SK-N-MC (cell line): Measurements from ENCODE around the gene CGB8.

Source experiments
- EZH2 ChIP-seq: fragments of 200-600 bp; sonication (generic); IDR thresholded peaks from one replicate; pipeline ENCODE4 v1.6.1; 2017; ENCODE audit warnings: antibody characterized with exemption
- FOXP2 ChIP-seq: optimal IDR thresholded peaks from 2 replicates; pipeline ENCODE3; 2011; ENCODE audit warnings: mild to moderate bottlenecking, moderate library complexity; ENCODE audit not compliant: insufficient read depth; ENCODE audit errors: extremely low read length, control extremely low read depth
- POLR2AphosphoS5 ChIP-seq: IDR thresholded peaks from 2 replicates; pipeline ENCODE4 v1.6.1; 2012; ENCODE audit warnings: mild to moderate bottlenecking, low read depth, low read length, borderline replicate concordance

DNA sequence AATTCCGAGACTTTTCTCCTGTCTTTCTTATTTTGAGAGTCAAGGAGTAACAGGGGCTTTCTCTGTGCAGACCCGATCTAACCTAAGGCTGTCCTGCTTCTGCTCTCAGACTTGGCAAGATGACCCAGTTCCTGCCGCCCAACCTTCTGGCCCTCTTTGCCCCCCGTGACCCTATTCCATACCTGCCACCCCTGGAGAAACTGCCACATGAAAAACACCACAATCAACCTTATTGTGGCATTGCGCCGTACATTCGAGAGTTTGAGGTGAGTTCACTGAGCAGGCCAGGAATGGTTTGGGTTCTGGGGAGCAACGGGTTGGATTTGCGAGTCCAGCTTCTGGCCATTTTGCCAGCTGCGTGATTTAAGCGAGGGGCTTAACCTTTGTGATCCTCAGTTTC is 37.4 kb upstream of the CGB8 start:
- TF ChIP-seq EZH2 = no peak
- no peak for TF ChIP-seq POLR2AphosphoS5
- TF ChIP-seq FOXP2 = no peak
